Cardiac septum (tissue), 1 donor: ENCODE measurements around the gene PKP3. TPM values are rescaled to one million over a fixed set of nuclear protein-coding genes. Genes with fewer than 3 reads are reported as not detected.
A peak's percentile ranks its signal among the peaks of the same experiment; 100 is the strongest.
"Not testable (repeated sequence)": the region's sequence is repeated elsewhere in the genome, so short reads cannot be mapped to it uniquely, and the experiment has no call there.

ENCODE experiments used
- DNase-seq: peaks from one replicate; pipeline ENCODE4 v3.0.0-alpha.2; 2020; ENCODE audit warnings: low spot score
- intact Hi-C: fragments of 100-400 bp; cut with DNase I; formaldehyde crosslinking; loops from one replicate; pipeline ENCODE4 v1.14.0; 2022
- total RNA-seq: library from RNA; stranded (reverse); fragmentation: NEBNext Ultra II Directional; extraction: Animal tissue kit (Norgen Biotek cat#: 25700); gene quantifications from one replicate; pipeline ENCODE4 v1.2.1, GENCODE V29; 2021
- donor health status: DM: no; HTN: no; CAD: no.

Gene PKP3
- total RNA-seq, 1 donor from 2014 or later: 0.83 TPM

GRCh38 chr11:392102-392777 lies 1.8 kb upstream of the PKP3 start:
- DNase-seq: no peak
- intact Hi-C loops: no loop called here

GRCh38 chr11:393219-394033 lies 583 bp upstream of the PKP3 start:
- intact Hi-C loops: no loop called here
- no peak for DNase-seq

- no peak for DNase-seq
- intact Hi-C loops: no loop called here
These were observed 1.0 kb downstream of the PKP3 start for GRCh38 chr11:394858-395655.

- intact Hi-C loops: no loop called here
- no peak for DNase-seq
These were observed 1.9 kb downstream of the PKP3 start for GRCh38 chr11:395866-396265.

GRCh38 chr11:396511-396947 lies 2.5 kb downstream of the PKP3 start:
- no peak for DNase-seq
- intact Hi-C loops: no loop called here

- no peak for DNase-seq
- intact Hi-C loops: no loop called here
These were observed 3.0 kb downstream of the PKP3 start for GRCh38 chr11:396948-397548.

GRCh38 chr11:398826-399225 lies 4.8 kb downstream of the PKP3 start:
- intact Hi-C loops: no loop called here

GRCh38 chr11:399731-400211 lies 5.8 kb downstream of the PKP3 start:
- no peak for DNase-seq
- intact Hi-C loops: no loop called here

More at GRCh38 chr11:398826-399225, 4.8 kb downstream of the PKP3 start:
- DNase-seq: no peak

- intact Hi-C loops: no loop called here
- no peak for DNase-seq
These were observed 6.3 kb downstream of the PKP3 start for GRCh38 chr11:400241-400689.

GRCh38 chr11:401196-401595 lies 7.2 kb downstream of the PKP3 start:
- DNase-seq: not testable (repeated sequence)

GRCh38 chr11:403021-403760 lies 9.2 kb downstream of the PKP3 start:
- intact Hi-C loops: no loop called here
- DNase-seq: peak; percentile 63

More at GRCh38 chr11:401196-401595, 7.2 kb downstream of the PKP3 start:
- intact Hi-C loops: not testable (repeated sequence)

GRCh38 chr11:403761-404431 lies 9.9 kb downstream of the PKP3 start:
- intact Hi-C loops: no loop called here
- DNase-seq: peak; percentile 72

- intact Hi-C loops: loop anchor here (5.0 kb wide), 2 partner anchors 43 to 103 kb away; partner anchors contain the start of gene RNH1
- DNase-seq: peak; percentile 67
These were observed 10.7 kb downstream of the PKP3 start for GRCh38 chr11:404551-405264.

- peak; percentile 54 for DNase-seq
- intact Hi-C loops: loop anchor here (5.0 kb wide), 2 partner anchors 42 to 102 kb away; partner anchors contain the start of gene RNH1
These were observed 11.4 kb downstream of the PKP3 start for GRCh38 chr11:405323-405953.

GRCh38 chr11:405954-406795 lies 12.2 kb downstream of the PKP3 start:
- DNase-seq: peak; percentile 77
- intact Hi-C loops: loop anchor here (5.0 kb wide), 2 partner anchors 41 to 101 kb away; partner anchors contain the start of gene RNH1
